ENCODE measurements around the gene SPAM1. TPM values are rescaled to one million over a fixed set of nuclear protein-coding genes. Genes with fewer than 3 reads are reported as not detected.

Gene SPAM1
- total RNA-seq, 2 experiments from 2014 or later, result not detected

DNA sequence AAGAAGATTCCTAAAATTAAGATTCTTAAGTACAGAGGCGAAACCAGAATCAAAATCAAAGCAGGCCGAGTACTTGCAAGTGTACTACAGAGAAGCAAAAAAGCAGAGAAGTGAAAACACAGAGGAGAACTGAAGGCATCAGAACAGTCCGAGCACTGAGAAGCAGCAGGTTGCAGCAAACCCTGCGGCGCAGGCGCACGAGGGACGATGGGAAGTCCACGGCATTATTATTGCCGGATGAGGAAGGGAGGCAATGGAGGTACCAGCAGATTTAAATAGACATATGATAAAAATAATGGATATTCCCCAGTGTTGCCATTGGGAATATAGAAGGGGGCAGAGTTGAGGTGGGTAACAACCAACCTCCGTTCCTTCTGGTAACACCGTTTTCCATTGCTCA, 7.2 kb upstream of the SPAM1 start:
- H3K4me3 ChIP-seq (ENCODE audit: low read length), result no peak overlapping the region
- TF ChIP-seq, protein P1, sequence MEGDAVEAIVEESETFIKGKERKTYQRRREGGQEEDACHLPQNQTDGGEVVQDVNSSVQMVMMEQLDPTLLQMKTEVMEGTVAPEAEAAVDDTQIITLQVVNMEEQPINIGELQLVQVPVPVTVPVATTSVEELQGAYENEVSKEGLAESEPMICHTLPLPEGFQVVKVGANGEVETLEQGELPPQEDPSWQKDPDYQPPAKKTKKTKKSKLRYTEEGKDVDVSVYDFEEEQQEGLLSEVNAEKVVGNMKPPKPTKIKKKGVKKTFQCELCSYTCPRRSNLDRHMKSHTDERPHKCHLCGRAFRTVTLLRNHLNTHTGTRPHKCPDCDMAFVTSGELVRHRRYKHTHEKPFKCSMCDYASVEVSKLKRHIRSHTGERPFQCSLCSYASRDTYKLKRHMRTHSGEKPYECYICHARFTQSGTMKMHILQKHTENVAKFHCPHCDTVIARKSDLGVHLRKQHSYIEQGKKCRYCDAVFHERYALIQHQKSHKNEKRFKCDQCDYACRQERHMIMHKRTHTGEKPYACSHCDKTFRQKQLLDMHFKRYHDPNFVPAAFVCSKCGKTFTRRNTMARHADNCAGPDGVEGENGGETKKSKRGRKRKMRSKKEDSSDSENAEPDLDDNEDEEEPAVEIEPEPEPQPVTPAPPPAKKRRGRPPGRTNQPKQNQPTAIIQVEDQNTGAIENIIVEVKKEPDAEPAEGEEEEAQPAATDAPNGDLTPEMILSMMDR (IDR thresholded peaks at IDR 0.05), result no peak
- no peaks in the 10 kb centered on the region for H3K36me3 ChIP-seq (ENCODE audit: insufficient read depth, low read length)
- no peaks in the 10 kb centered on the region for H3K4me1 Mint-ChIP-seq (ENCODE audit: low read depth)
- intact Hi-C loops (cut with DNase I, micrococcal nuclease), result no loop called here
- ChIA-PET CTCF (no interaction called here), POLR2A (no interaction called here)
- no peaks in the 10 kb centered on the region for H3K36me3 Mint-ChIP-seq (ENCODE audit: low read depth)
- no peaks in the 10 kb centered on the region for H3K9me3 ChIP-seq (ENCODE audit: control insufficient read depth in 1 of 2, insufficient read depth in 1 of 2, low read length in 2 of 2)
- H3K9me3 Mint-ChIP-seq, result no peaks in the 10 kb centered on the region
- no peaks in the 10 kb centered on the region for H3K4me1 ChIP-seq (ENCODE audit: insufficient read depth, low read length)
- no peak overlapping the region for H3K27ac Mint-ChIP-seq
- no peaks in the 10 kb centered on the region for H3K27me3 ChIP-seq (ENCODE audit: control insufficient read depth in 1 of 2, insufficient read depth in 2 of 2, low read length in 2 of 2)
- ATAC-seq (ENCODE audit: poor library complexity) (no peak), DNase-seq (no peak)
- H3K27ac ChIP-seq (ENCODE audit: low read depth in 1 of 2, low read length in 2 of 2), result no peak overlapping the region
- H3K27me3 Mint-ChIP-seq, result no peaks in the 10 kb centered on the region
- H3K4me3 Mint-ChIP-seq, result no peak overlapping the region

DNA sequence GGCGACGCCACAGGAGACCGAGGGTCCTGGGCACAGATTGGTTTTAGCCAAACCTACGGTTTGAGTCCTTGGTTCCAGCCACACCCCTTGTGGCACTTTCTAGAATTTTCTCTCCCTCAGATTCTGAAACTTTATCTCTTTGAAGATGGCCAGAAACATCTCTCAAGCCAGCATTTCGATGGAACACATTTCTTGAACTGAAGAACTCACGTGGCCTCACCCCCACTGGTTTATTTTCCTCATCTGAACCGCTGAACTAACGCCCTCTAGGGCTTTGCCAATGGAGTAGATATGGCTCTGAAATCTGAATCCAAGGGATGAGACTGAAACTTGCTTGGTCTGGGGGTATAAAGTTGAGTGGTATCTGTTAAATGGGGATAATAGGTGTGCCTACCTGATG, 6.7 kb upstream of the SPAM1 start:
- no peak for DNase-seq
- Histone ChIP-seq H3K27me3 (ENCODE audit: control insufficient read depth in 1 of 2, insufficient read depth in 2 of 2, low read length in 2 of 2) (no peaks in the 10 kb centered on the region), H3K27ac (ENCODE audit: low read depth in 1 of 2, low read length in 2 of 2) (no peak overlapping the region), H3K4me1 (ENCODE audit: insufficient read depth, low read length) (no peaks in the 10 kb centered on the region), H3K4me3 (ENCODE audit: low read length) (no peak overlapping the region), H3K9me3 (ENCODE audit: control insufficient read depth in 1 of 2, insufficient read depth in 1 of 2, low read length in 2 of 2) (no peaks in the 10 kb centered on the region), H3K36me3 (ENCODE audit: insufficient read depth, low read length) (no peaks in the 10 kb centered on the region)
- Mint-ChIP-seq H3K27me3 (no peaks in the 10 kb centered on the region), H3K4me1 (ENCODE audit: low read depth) (no peaks in the 10 kb centered on the region), H3K4me3 (no peak overlapping the region), H3K36me3 (ENCODE audit: low read depth) (no peaks in the 10 kb centered on the region), H3K27ac (no peak overlapping the region), H3K9me3 (no peaks in the 10 kb centered on the region)
- POLR2A ChIA-PET, result no interaction called here
- intact Hi-C loops (cut with DNase I, micrococcal nuclease), result no loop called here
- ATAC-seq (ENCODE audit: poor library complexity), result no peak
- CTCF ChIA-PET, result no interaction called here
- TF ChIP-seq, protein P1 (IDR thresholded peaks at IDR 0.05), result no peak

DNA sequence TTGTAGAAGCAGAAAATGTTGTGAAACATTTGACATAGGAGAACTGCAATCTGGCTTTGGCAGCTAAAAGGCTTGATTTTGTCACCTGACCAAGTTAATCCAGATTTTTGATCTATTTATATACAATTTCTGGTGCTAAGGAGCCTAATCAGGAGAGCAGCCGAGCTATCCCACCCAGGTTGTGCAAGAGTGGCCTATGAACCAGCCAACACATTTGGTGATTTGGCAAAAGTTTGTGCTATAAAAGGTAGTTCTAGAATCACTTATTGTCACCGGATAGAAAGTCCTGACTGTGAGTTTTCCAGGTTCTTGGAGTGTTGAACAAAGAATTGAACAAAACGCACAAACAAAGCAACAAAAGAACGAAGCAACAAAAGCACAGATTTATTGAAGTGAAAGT, 1.4 kb upstream of the SPAM1 start:
- H3K4me1 Mint-ChIP-seq (ENCODE audit: low read depth), result no peaks in the 10 kb centered on the region
- H3K9me3 ChIP-seq (ENCODE audit: control insufficient read depth in 1 of 2, insufficient read depth in 1 of 2, low read length in 2 of 2), result no peaks in the 10 kb centered on the region
- H3K27ac Mint-ChIP-seq, result no peak overlapping the region
- ATAC-seq (ENCODE audit: poor library complexity) (no peak), DNase-seq (no peak)
- H3K4me1 ChIP-seq (ENCODE audit: insufficient read depth, low read length), result no peaks in the 10 kb centered on the region
- H3K4me3 Mint-ChIP-seq, result no peak overlapping the region
- H3K9me3 Mint-ChIP-seq, result no peaks in the 10 kb centered on the region
- no peak overlapping the region for H3K27ac ChIP-seq (ENCODE audit: low read depth in 1 of 2, low read length in 2 of 2)
- POLR2A ChIA-PET, result no interaction called here
- no peaks in the 10 kb centered on the region for H3K27me3 ChIP-seq (ENCODE audit: control insufficient read depth in 1 of 2, insufficient read depth in 2 of 2, low read length in 2 of 2)
- no peaks in the 10 kb centered on the region for H3K36me3 ChIP-seq (ENCODE audit: insufficient read depth, low read length)
- TF ChIP-seq, protein P1 (IDR thresholded peaks at IDR 0.05), result no peak
- H3K4me3 ChIP-seq (ENCODE audit: low read length), result no peak overlapping the region
- H3K36me3 Mint-ChIP-seq (ENCODE audit: low read depth), result no peaks in the 10 kb centered on the region
- CTCF ChIA-PET, result no interaction called here
- intact Hi-C loops (cut with DNase I, micrococcal nuclease), result no loop called here
- peaks cover 8% of the 10 kb centered on the region for H3K27me3 Mint-ChIP-seq
